ENCODE results near the gene CCDC150.

Gene CCDC150

GRCh38 chr2:196635156-196635555, 4.4 kb upstream of the CCDC150 start:
- Histone ChIP-seq H3K27me3 (ENCODE audit: control insufficient read depth, low read length) (no peaks in the 10 kb centered on the region; the same call in 1 of the 2 replicates), H3K9me2 (replicated peaks; ENCODE audit: control insufficient read depth, low read length) (no peaks in the 10 kb centered on the region), H3K79me2 (ENCODE audit: control insufficient read depth, low read length) (peaks cover 6% of the 10 kb centered on the region), H3F3A (ENCODE audit: control insufficient read depth, insufficient read depth) (no peaks in the 10 kb centered on the region; the same call in 1 of the 2 replicates), H3K4me2 (ENCODE audit: low read length) (no peak overlapping the region), H3K9me3 (ENCODE audit: control insufficient read depth, insufficient read depth, low read length) (no peaks in the 10 kb centered on the region), H3K4me3 (ENCODE audit: low read length) (no peak overlapping the region), H3K36me3 (ENCODE audit: control insufficient read depth, low read length) (peaks cover 3% of the 10 kb centered on the region; the same call in 1 of the 2 replicates), H4K20me1 (ENCODE audit: control insufficient read depth, insufficient read depth, low read depth, low read length) (no peaks in the 10 kb centered on the region), H3K27ac (ENCODE audit: low read depth, low read length) (no peak overlapping the region), H3K4me1 (ENCODE audit: control insufficient read depth, low read length) (peaks cover 7% of the 10 kb centered on the region)
- no peak for TF ChIP-seq EZH2phosphoT487 (IDR thresholded peaks at IDR 0.05; ENCODE audit: borderline replicate concordance, low read length)
- no peak for TF ChIP-seq CTCF (IDR thresholded peaks at IDR 0.05; ENCODE audit: low read depth, low read length, poor library complexity, severe bottlenecking)

GRCh38 chr2:196638765-196639164, 750 bp upstream of the CCDC150 start:
- no peaks in the 10 kb centered on the region for H3K9me2 ChIP-seq (replicated peaks; ENCODE audit: control insufficient read depth, low read length)
- H3K36me3 ChIP-seq (ENCODE audit: control insufficient read depth, low read length) = peaks cover 12% of the 10 kb centered on the region
- H3K27ac ChIP-seq (ENCODE audit: low read depth, low read length) = no peak overlapping the region
- H4K20me1 ChIP-seq (ENCODE audit: control insufficient read depth, insufficient read depth, low read depth, low read length) = no peaks in the 10 kb centered on the region
- H3K27me3 ChIP-seq (ENCODE audit: control insufficient read depth, low read length) = no peaks in the 10 kb centered on the region; the same call in 1 of the 2 replicates
- H3F3A ChIP-seq (ENCODE audit: control insufficient read depth, insufficient read depth) = peaks cover 4% of the 10 kb centered on the region; the same call in 1 of the 2 replicates
- TF ChIP-seq CTCF (IDR thresholded peaks at IDR 0.05; ENCODE audit: low read depth, low read length, poor library complexity, severe bottlenecking) = no peak
- no peak for TF ChIP-seq EZH2phosphoT487 (IDR thresholded peaks at IDR 0.05; ENCODE audit: borderline replicate concordance, low read length)
- peaks cover 23% of the 10 kb centered on the region for H3K4me1 ChIP-seq (ENCODE audit: control insufficient read depth, low read length)
- peaks cover 42% of the 10 kb centered on the region for H3K79me2 ChIP-seq (ENCODE audit: control insufficient read depth, low read length)
- no peaks in the 10 kb centered on the region for H3K9me3 ChIP-seq (ENCODE audit: control insufficient read depth, insufficient read depth, low read length)
- H3K4me3 ChIP-seq (ENCODE audit: low read length) = peak overlapping the region; percentile 97
- peak overlapping the region; percentile 87 for H3K4me2 ChIP-seq (ENCODE audit: low read length)

DNA sequence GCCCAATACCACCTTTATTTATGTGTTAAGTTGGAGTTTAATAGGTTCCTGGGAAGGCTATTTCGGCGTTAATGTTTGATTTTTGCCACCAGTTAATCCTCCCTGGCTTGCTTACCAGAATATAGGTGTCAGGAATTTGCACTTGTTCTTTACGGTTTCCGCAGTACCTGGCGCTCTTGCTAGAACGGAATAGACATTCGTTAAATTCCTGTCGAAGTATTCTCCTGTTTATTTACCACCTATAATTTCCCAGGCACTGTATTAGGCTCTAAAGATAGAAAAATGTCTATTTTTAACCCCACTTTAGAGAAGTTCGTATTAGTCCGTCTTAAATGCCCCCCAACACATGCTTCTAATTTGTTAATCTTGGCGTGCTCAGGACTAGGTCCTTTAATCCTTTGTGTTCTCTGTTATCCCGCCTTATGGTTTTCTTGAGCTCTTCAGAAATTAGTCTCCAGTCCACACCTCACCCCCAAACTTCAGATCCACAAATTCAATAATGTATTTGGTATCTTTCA, 575 bp downstream of the CCDC150 start:
- H3K79me2 ChIP-seq (ENCODE audit: control insufficient read depth, low read length) = peaks cover 56% of the 10 kb centered on the region
- H3K4me1 ChIP-seq (ENCODE audit: control insufficient read depth, low read length) = peaks cover 23% of the 10 kb centered on the region
- H3K27ac ChIP-seq (ENCODE audit: low read depth, low read length) = peak overlapping the region; percentile 51
- no peak for TF ChIP-seq EZH2phosphoT487 (IDR thresholded peaks at IDR 0.05; ENCODE audit: borderline replicate concordance, low read length)
- no peak for TF ChIP-seq CTCF (IDR thresholded peaks at IDR 0.05; ENCODE audit: low read depth, low read length, poor library complexity, severe bottlenecking)
- H3K27me3 ChIP-seq (ENCODE audit: control insufficient read depth, low read length) = no peaks in the 10 kb centered on the region; the same call in 1 of the 2 replicates
- H3K4me3 ChIP-seq (ENCODE audit: low read length) = peak overlapping the region; percentile 97
- H3F3A ChIP-seq (ENCODE audit: control insufficient read depth, insufficient read depth) = peaks cover 4% of the 10 kb centered on the region; the same call in 1 of the 2 replicates
- H3K36me3 ChIP-seq (ENCODE audit: control insufficient read depth, low read length) = peaks cover 17% of the 10 kb centered on the region
- no peaks in the 10 kb centered on the region for H3K9me2 ChIP-seq (replicated peaks; ENCODE audit: control insufficient read depth, low read length)
- H3K9me3 ChIP-seq (ENCODE audit: control insufficient read depth, insufficient read depth, low read length) = no peaks in the 10 kb centered on the region; the same call in 1 of the 2 replicates
- no peaks in the 10 kb centered on the region for H4K20me1 ChIP-seq (ENCODE audit: control insufficient read depth, insufficient read depth, low read depth, low read length)
- peak overlapping the region; percentile 87 for H3K4me2 ChIP-seq (ENCODE audit: low read length)

Measured in DOHH2 (cell line).